Measurements from ENCODE around the gene AURKB. TPM values are rescaled to one million over a fixed set of nuclear protein-coding genes. Genes with fewer than 3 reads are reported as not detected.
"Not testable (repeated sequence)": the region's sequence is repeated elsewhere in the genome, so short reads cannot be mapped to it uniquely, and the experiment has no call there.

The AURKB gene
- total RNA-seq, 1 donor from 2014 or later, result 153 TPM

DNA sequence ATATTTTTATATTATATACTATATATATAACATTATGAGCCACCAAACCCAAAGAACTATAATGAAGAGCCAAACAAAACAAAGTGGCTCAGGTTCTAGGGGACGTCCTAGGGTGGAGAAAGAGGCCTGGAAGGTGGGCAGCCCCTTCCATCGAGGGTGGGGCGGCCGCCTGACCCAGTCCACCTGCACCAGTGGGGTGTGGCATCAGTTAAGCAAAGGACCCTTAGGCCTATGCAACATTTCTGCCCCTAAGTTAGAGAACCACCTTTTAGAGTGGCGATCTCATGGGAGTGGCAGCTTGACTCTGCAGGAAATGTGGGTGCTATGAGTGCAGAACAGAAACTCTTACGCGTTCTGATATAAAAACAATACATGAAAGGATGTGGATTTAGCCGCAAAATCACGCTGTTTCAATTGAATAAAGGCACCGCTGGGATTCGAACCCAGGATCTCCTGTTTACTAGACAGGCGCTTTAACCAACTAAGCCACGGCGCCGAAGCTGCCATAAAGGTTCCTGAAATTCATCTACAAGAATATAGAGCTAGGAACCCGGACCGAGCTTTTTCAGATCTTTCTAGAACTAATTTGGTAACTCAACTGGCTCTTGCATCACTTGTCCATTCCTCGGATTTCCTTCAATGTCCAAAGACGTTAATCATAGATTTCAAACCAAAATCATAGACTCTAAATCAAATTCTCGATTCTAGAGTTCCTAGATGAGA lies 15.6 kb upstream of the AURKB start:
- intact Hi-C loops (cut with micrococcal nuclease), result loop anchor here (1.0 to 10.0 kb wide), 2 partner anchors 106 to 159 kb away; partner anchors contain the start of gene RPL26

DNA sequence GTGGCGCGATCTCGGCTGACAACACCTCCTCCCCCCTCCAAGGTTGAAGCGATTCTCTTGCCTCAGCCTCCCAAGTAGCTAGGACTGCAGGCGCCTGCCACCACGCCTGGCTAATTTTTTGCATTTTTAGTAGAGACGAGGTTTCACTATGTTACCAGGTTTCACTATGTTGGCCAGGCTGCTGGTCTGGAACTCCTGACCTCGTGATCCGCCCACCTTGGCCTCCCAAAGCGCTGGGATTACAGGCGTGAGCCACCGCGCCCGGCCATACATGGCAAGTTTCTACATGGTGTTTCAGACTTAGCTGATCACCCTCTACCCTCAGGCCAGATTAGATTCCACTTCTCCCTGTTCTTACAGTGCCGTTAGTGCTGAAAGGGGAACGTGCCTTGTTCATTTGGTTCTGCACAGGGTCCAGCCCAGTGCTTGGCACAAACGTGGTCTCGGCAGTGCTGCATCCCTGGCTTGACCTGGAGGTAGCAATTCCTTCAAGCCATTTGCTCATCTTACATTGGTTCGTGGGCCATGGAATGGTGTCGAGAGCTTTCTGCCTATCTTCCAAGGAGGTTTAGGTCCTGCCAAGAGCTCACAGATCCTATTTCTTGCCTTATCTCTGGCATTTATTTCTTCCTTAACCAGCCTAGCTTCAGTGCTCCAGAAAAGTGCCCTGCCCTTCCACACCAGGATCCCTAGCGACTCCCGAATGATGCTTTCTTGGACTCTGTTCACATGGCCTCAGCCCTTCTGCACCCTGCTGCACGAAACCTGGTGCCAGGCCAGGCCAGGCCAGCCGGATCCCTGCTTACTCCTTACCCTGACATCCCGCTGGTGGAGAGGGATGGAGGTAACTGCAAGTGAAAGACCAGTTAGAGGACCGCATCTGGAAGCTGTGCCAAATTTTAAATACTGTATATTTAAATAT lies 14.8 kb upstream of the AURKB start:
- intact Hi-C loops (cut with micrococcal nuclease), result loop anchor here (10.0 kb wide), 1 partner anchor 160 kb away; the partner anchor contains the start of gene RPL26

DNA sequence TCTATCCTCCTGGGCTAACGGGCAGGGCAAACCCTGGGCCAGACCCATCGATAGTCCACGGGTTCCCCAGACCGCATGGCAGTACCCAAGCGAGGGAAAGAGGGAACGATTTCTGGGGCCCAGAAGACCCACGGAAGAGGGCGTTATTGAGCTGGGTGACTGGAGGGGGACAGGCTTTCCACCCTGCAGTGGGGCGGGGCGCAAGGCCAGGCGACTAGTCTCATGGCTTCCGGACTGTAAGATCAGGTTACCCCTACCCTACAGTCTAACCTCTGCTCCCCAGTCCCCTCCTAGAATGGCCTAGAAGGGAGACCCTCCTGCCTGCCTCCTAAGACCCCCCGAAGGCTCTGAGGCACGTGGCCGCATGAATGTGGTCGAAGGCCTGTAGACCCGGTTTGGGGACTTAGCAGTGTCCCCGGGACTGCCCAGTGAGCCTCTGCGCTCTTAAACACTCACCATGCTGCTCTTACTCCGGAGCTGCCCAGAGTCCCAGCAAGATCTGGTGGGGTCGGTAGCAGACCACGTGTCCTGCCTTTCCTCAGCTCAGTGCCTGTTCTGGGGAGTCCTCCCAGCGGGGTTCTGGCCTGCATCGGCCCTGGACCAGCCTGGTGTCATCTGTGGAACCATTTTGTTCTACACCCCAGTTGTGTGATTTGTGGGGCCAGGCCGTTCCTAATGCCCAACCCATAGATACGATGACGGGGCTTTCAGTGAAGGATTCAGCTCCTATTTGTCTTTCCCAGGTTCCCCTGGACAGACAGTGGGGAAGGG lies 13.2 kb upstream of the AURKB start:
- intact Hi-C loops (cut with micrococcal nuclease), result loop anchor here (1.0 to 10.0 kb wide), 4 partner anchors 67 to 537 kb away; partner anchors contain the start of genes RPL26 and TP53

DNA sequence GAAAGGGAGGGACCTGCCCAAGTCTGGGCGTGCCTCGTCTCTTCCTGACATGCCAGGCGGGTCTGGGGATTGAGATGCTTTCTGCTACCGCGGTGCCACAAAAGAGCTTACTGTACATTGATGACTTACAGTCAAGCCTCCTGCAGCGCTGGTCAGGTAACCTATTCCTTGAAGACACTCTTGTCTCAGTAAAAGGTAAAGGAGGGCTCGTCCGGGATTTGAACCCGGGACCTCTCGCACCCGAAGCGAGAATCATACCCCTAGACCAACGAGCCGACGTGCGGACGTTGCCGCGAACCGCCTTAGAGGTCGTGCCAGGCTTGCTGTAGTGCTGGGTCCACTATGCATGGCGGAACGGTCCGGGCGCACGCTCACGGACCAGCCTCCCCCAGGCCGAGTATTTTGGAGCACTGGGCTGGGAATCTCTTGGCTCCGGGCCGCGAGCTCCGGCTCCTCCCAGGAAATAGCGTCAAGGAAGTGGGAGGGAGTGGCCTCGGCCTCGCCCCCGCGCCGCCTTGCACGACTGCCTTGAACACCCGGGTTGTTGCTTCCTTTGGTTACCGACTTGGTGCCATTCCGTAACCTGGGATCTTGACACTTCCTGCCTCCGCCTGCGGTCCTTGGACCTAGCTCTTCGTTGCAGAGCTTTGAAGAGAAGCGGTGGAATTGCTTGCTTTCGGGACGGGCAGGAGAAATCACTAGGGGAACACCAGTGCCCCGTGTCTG lies 12.4 kb upstream of the AURKB start:
- intact Hi-C loops (cut with micrococcal nuclease), result loop anchor here (1.0 to 10.0 kb wide), 11 partner anchors 12 to 536 kb away; partner anchors contain the start of genes AURKB, RPL26, SLC25A35 and TP53

DNA sequence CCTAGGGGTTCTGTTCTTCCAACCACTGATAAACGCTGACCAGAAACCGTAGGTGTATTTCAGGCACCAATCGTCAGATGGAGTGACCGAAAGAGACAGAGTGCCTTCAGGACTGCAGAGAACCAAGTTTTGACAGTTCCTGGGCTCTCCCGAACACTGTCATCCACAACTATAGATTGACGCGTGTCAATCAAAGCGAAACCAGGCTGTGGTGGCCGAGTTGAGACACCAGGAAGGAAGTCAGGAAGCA lies 11.9 kb upstream of the AURKB start:
- intact Hi-C loops (cut with micrococcal nuclease), result loop anchor here (1.0 to 10.0 kb wide), 10 partner anchors 12 to 536 kb away; partner anchors contain the start of genes AURKB, RPL26, SLC25A35 and TP53

DNA sequence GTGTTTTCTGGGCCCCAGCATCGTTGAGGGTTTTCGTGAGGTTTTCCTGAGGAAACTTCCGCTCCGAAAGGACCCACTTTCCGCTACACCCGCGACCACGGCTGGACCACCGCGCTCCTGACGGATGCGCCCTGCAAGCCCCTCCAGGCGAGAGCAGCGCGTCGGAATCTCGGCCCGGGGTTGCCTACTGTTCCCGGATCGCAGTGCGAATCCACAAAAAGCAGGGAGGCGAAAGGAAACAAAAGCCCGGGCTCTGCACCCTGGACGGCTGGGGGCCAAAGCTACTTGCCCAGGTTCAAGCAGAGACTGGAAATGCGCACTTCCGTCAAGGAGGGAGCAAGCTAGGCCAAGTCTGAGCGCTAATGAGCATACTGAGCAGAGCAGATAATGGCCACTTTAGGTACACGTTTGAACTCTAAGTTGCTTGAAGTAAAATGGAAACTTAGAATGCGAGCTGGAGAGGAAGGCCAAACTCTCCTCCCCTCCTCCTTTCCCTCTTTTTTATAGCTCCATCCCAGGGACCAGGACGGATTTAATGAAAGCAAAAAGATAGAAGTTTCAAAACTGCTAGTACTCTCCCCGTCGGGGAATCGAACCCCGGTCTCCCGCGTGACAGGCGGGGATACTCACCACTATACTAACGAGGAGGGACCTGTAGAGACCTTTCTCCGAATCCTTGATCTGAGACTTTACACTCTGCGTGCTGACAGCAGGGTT lies 11.4 kb upstream of the AURKB start:
- intact Hi-C loops (cut with micrococcal nuclease), result loop anchor here (1.0 to 10.0 kb wide), 10 partner anchors 12 to 535 kb away; partner anchors contain the start of genes AURKB, RPL26, SLC25A35 and TP53

DNA sequence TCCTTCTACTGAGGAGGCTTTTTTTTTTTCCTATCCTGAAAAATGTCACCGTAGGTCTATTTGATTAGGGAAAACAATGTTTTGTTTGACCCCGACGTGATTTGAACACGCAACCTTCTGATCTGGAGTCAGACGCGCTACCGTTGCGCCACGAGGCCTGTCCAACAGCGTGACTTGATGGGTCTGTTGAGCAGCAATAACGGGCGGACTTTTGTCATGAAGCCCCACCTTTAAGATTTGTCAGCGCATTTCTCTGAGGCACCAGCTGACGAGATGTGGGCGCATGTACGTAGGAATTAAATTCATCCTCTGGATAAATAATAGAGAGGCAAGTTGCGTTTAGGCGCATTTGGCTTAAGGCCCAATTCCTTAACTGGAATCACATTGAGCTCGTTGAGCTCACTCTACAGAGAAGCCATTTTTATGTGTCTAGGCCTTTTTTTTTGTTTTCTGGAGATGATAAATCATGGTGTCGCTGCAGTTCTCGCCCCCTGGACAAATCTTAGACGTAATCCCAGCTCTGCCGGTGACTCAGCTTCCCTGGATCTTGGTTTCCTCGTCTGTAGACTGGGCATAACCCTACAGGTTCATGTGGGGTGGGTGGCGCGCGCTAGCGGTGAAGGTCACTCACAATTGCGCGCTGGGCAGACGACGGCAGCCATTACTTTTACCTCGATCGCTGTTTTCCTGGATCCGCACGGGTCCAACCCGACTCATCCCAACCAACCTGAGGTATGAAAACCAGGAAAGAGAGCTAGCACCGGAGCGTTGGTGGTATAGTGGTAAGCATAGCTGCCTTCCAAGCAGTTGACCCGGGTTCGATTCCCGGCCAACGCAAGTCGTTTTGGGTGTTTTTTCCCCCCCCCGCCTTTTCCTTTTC lies 10.6 kb upstream of the AURKB start:
- intact Hi-C loops (cut with micrococcal nuclease), result loop anchor here (10.0 kb wide), 1 partner anchor 164 kb away; the partner anchor contains the start of gene RPL26

DNA sequence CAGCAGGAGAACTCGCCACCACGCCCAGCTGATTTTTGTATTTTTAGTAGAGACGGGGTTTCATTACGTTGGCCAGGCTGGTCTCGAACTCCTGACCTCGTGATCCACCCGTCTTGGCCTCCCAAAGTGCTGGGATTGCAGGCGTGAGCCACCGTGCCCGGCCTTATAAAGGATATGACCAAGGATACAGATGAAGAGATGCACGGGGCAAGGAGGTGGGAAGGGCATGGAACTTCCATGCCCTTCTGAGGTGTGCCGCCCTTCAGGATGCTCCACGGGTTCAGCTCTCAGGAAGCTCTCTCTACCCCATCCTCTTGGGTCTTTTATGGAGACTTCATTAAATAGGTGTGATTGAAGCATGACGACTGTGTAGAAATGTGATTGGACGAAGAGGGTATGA lies 3.6 kb upstream of the AURKB start:
- intact Hi-C loops (cut with micrococcal nuclease), result not testable (repeated sequence)

DNA sequence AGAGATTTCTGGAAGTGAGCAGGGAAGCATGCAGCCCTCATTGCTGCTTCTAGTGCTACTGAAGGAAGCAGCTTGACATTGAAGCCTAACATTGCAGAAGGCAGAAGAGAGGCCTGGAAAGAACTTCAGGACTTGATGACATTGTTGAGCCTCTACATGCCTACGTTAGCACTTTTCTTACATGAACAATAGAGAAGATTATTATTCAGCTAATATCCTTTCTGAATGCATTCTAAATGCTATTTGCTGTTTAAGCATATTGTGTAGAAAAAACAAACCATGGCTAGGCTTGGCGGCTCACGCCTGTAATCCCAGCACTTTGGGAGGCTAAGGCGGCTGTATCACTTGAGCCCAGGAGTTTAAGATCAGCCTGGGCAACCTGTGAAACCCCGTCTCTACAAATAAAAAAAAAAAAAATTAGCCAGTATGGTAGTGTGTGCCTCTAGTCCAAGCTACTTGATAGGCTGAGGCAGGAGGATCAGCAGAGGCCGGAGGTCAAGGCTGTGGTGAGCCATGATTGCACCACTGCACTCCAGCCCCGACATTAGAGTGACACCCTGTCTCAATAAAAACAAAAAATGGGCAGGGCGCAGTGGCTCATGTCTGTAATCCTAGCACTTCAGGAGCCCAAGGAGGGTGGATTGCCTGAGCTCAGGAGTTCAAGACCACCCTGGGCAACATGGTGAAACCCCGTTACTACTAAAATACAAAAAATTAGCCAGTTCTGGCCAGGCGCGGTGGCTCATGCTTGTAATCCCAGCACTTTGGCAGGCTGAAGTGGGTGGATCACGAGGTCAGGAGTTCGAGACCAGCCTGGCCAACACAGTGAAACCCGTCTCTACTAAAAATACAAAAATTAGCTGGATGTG lies 2.2 kb upstream of the AURKB start:
- intact Hi-C loops (cut with micrococcal nuclease), result no loop called here

DNA sequence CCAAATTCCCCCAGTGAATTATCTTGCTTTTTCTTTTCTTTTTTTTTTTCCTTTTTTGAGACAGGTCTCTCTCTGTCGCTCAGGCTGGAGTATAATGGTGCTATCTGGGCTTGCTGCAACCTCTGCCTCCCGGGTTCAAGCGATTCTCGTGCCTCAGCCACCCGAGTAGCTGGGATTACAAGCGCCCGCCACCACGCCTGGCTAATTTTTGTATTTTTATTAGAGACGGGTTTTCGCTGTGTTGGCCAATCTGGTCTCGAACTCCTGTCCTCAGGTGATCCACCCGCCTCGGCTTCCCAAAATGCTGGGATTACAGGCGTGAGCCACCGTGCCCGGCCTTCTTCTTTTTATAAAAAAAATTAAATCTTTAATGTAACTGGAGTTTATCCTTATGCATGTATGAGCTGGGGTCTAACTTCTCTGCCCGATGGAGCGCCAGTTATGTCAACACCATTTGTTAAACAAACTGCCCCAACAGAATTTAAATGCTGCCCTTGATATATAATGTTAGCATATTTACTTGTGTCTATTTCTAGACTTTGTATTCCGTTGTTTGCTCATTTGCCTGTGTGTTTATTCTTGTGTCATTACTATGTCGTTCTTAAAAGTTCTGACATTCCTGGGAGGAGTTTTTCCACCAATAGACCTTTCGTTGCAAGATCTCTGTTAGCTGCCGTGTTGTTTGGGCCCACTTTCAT lies 535 bp upstream of the AURKB start:
- intact Hi-C loops (cut with micrococcal nuclease), result loop anchor here (1.0 kb wide), 3 partner anchors 11 to 19 kb away; no protein-coding TSS in a partner anchor

DNA sequence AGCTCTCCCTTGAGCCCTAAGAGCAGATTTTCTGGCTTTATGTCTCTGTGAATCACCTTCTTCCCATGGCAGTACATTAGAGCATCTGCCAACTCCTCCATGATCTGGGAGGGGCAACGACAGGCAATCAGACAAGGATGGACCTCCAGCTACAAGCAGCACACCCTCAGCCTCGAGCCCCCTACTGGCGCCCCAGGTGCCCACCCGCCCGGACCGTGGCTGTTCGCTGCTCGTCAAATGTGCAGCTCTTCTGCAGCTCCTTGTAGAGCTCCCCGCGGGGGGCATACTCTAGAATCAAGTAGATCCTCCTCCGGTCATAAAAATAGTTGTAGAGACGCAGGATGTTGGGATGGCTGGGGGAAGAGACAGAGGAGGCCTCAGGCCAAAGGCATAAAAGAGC lies 3.8 kb downstream of the AURKB start:
- intact Hi-C loops (cut with micrococcal nuclease), result no loop called here

DNA sequence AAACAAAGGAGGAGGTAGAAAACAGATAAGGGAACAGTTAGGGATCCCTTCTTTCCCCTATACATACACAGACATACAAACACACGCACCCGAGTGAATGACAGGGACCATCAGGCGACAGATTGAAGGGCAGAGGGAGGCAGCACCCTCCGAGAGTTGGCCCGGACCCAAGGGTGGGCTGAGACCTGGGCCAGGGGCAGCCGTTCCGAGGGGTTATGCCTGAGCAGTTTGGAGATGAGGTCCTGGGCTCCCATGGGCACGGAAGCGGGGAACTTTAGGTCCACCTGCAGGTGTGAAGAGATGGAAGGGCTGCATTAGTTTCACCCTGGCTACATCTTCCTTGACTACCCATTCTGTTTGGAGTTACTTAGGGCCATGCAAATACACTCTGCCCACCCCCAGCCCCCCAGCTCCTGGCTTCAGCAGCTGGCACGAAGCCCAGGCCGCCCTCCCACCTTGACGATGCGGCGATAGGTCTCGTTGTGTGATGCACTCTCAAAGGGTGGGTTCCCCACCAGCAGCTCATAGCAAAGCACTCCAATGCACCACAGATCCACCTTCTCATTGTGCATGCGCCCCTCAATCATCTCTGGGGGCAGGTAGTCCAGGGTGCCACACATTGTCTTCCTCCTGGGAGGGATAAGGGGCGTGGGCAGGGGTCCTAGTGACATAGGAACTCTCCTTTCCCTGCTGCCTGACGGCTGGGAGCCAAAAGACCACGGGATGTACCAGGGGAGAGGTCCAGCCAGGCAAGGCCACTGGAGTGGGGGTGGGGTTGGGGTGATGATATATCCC lies 5.4 kb downstream of the AURKB start:
- intact Hi-C loops (cut with micrococcal nuclease), result no loop called here

DNA sequence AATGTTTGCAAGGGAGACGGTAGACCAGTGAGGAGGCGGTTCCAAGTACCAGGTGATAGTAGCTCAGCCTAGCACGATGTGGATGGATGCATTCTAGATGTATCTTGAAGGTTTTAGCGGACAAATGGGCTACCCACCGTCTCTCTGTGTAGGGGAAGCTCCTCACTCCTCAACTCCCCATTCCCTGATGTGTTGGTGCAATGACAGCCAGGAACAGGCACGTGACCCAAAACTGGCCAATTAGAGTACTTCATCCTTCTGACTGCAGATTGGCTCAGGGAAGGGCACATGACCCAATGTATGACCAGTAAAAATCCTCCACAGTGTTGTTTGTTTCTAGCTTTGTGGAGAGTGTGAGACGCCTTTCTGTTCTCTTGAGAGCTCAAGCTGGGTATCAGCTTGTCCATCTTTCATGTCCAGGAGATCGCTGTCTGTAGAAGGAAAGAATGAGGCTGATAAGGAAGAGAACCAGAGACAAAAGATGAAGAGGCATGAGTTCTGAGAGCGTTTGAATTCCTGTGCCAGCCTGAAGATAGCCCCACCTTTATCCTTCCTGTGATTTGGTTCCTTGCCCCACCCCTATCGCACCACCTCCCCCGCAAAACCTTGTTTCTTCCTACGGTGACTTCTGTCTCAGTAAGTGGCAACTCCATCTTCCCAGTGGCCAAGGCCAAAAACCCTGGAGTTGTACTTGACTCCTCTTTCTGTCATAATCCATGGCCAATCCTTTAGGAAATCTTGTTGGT lies 18.1 kb downstream of the AURKB start:
- intact Hi-C loops (cut with micrococcal nuclease), result loop anchor here (1.0 kb wide), 2 partner anchors 18 to 36 kb away; partner anchors contain the start of gene AURKB

DNA sequence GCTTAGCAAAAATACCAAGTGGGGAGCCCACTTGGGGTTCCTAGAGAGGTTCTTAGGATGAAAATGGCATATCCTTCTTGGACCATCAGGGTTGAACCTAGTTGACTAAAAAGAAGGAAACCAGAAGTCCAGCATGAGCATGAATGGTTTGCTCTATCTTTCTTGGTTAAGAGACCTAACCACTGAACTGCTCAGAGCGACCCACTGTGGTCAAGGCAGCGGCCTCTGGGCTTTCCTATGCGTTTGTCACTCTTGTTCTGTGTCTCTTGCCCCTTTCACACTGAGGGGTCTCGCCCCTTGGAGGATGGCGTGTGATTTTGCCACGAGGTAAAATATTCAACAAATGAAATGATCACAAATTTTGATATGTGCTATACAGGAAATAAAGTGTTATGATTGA lies 19.9 kb downstream of the AURKB start:
- intact Hi-C loops (cut with micrococcal nuclease), result loop anchor here (1.0 kb wide), 1 partner anchor 10 kb away; no protein-coding TSS in a partner anchor

DNA sequence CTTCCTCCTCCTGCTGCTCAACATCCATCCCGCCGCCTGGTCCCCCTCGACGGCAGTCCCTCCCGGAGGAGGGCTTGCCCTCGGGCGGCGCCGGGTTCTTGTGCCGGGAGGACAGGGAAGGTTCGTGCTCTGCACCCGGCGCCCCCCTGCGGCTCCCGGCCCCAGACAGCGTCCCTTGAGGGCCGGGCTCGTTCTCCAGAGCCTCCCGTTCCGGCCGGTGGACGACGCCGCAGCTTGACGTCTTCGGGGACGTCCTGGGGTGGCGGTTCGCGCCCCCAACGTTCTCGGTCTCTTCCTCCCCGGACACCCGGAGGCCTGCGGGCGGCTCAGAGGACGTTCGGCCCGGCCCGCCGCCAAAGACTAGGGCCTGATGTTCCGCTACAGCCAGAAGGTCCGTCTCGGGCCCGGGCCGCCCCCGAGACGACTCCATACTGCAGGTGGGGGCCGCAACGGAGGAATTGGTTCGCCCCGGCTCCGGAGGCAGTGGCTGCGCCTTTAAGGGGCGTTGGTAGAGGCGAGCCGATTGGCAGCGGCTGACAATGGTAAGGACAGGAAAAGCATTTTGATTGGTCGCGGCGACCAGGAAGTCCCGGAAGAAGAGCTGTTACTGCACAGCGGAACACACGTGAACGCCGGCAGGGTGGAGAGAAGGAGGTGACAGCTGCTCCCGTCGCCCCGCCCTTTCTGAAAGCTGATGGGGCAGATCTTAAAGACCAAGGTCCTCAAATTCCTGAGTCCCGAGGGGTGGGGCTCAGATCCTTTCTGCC lies 20.5 kb downstream of the AURKB start, which contains the start of gene BORCS6:
TSS of gene BORCS6 (minus strand) at position 470 of the 767 bp plus-strand sequence. CDS start at position 430, 40 bp downstream.
- intact Hi-C loops (cut with micrococcal nuclease), result loop anchor here (1.0 kb wide), 1 partner anchor 10 kb away; no protein-coding TSS in a partner anchor

Data from T-helper 2 cell treated with Interferon-gamma antibody and Interleukin-4, amounts not matched to agents 100 ng/mL and 5 ng/mL, for 36 hours (primary cell).